Measurements from ENCODE around the gene USH2A.

The USH2A gene

DNA sequence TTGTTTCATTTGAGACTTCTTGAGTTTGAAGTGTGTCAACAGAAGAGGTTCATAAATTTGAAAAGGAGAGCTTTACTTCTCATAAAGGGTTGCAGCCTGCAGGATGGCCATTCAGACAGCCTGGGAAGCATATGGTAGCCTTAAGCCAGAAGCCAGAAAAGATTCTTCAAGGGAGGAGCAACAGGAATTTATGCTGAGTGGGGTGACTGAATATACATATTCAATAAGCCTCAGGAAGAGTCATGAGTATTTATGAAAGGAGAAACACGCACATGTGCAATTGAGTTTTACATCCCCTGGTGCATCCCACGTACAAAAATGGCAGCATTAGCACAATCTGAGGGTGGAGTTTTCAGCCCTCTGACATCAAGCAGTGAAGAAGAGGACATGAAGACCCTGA, 565.9 kb downstream of the USH2A start:
- DNase-seq, result no peak

DNA sequence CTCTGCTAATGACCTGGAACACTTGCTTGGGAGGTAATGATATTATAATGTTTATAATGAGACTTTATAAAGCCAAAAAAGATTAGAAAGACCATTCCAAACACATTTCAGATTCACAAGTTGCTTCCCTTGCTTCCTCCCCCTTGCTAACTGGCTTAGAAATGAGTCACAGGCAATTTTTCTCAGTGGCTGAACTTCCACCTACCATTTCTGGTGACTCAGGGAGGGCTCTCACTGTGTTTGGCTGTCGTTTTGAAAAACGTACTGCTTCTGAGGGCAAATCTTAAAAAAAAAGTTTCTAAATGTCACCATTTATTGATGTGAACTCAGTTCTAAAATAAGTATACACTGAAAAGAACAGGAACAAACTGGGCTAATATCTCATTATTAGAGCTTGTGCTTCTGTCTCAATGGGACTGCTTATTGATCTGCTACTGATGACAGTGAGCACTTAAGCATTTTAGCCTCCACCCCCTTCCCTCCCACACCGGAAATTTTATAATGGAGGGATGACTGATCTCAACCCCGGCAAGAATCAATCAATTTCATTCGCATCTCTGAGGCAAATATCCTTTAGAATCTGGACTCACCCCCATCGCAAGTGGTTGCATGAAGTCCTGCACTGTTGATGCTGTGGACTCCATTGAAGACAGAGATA, 577.9 kb downstream of the USH2A start:
- no peak for DNase-seq

DNA sequence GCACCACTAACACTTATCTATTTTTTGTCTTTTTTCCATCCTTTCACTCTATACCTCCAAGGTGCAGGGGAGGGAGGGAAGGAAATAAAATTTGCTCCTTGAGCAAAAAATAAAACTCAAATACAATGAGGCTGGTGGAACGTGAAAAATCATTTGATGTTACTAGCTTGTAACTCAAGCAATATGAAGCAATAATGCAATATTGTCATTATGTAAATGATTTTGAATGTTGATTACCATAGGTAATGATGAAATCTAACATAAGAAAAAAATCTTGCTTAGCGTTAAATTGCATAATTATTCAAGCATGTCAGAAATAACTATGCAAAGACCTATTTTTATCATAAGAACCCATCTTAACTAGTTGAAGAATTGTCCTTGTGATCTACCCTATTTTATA, 578.5 kb downstream of the USH2A start:
- no peak for DNase-seq

DNA sequence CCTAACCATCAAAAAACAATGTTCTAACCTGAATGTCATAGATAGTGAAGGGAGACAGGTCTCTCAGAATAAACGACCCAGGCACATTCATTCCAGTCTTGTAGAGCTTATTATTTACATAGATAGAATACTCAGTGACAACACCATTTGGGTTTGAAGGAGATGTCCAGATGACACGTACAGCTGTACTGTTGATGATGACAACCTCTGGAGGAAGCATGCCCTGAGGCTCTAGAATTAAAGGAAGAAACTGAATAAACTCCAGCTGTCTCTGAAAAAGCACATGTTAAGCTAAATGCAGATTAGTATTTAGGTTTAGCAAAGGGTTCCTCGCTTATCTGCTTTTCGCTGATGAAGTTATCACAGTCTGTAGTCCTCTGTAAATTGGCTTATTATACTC, 579.0 kb downstream of the USH2A start:
- no peak for DNase-seq

DNA sequence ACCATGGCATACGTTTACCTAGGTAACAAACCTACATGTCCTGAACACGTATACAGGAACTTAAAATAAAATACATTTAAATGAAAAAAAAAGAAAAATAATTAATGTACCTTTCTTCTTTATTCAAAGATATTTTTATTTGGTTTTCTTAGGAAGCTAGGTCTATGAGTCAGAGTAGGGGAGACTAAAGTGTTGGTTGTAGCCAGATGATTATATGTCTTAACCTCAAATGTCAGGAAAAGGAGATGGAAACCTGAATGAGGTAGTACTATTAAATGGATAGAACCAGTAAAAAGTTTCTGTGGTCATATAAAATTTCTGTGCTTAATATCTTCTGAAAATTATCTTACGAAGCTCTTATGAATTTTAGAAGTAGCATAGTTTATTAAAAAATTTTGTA, 580.3 kb downstream of the USH2A start:
- DNase-seq, result no peak

- no peak for DNase-seq
Measured at GRCh38 chr1:215835951-215836350, 587.3 kb downstream of the USH2A start.

- DNase-seq, result no peak
Measured at GRCh38 chr1:215833941-215834729, 589.1 kb downstream of the USH2A start.

- DNase-seq, result no peak
Measured at GRCh38 chr1:215830226-215830810, 592.9 kb downstream of the USH2A start.

- DNase-seq, result no peak
Measured at GRCh38 chr1:215825056-215825455, 598.2 kb downstream of the USH2A start.

- no peak for DNase-seq
Measured at GRCh38 chr1:215824245-215824644, 599.0 kb downstream of the USH2A start.

DNA sequence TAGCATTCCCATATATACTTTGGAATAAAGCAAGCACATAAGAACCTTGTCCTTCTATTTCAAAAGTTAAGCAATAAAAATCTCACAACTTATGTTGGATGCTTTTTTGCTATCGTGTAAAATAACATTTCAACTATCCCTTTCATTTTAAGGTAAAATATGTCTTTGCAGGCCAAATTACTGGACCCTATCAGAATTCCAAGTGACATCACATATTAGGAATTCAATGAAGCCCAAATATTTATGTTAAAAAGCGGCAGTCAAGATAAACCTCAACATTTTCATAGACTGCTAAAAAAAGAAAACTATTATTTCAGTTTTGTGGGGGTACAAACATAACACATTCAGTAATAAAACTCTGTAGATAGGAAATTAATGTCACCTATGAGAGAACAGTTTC, 604.1 kb downstream of the USH2A start:
- no peak for DNase-seq

- DNase-seq, result no peak
Measured at GRCh38 chr1:215807911-215808436, 615.3 kb downstream of the USH2A start.

- DNase-seq, result no peak
Measured at GRCh38 chr1:215807218-215807617, 616.0 kb downstream of the USH2A start.

DNA sequence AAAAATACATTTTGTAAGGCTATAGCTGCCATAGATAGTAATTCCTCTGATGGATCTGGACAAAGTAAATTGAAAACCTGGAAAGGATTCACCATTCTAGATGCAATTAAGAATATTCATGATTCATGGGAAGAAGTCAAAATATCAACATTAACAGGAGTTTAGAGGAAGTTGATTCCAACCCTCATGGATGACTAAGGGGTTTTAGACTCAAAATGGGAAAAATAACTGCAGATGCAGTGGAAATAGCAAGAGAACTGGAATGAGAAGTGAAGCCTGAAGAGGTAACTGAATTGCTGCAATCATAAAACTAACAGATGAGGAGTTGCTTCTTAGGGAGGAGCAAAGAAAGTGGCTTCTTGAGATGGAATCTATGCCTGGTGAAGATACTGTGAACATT, 625.4 kb downstream of the USH2A start:
- DNase-seq, result no peak

DNA sequence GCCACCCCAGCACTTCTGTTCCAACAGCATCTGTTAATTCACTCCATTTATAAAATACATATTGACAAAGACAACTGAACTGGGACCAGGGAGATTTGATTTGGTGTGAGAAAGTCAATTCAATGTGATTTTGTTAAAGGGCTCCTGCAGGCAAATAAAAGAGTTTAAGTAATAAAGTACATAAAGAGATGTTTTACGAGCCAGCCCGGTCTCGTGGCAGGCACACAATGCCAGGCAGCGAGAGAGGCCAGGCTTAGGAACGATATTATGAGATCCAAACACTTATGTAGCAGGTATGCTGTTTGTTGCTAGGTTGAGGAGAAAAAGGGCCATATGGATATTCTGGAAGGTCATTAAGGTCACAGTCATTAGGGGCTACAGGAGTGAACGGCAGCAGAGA, 629.1 kb downstream of the USH2A start:
- DNase-seq, result no peak

DNA sequence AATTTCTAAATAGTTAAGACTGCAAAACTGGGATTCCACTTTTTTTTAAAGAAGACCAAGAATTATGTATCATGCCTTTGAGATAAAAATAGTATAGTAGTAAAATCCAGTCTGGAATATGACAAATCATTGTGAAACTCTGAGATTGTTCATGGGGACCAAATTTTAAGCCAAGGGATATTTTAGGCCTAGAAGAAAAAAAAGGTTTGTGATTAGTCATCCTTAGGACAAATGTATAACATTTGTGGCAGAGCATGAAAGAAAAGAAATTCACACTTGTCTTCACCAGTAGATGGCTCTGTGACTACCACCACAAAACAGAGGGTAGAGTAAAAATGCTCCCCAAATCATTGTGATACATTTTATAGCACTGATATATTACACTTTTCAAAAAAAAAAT, 630.1 kb downstream of the USH2A start:
- DNase-seq, result no peak

- no peak for DNase-seq
Measured at GRCh38 chr1:215792446-215792845, 630.8 kb downstream of the USH2A start.

GRCh38 chr1:215789981-215790380, 633.3 kb downstream of the USH2A start:
- DNase-seq, result no peak

DNA sequence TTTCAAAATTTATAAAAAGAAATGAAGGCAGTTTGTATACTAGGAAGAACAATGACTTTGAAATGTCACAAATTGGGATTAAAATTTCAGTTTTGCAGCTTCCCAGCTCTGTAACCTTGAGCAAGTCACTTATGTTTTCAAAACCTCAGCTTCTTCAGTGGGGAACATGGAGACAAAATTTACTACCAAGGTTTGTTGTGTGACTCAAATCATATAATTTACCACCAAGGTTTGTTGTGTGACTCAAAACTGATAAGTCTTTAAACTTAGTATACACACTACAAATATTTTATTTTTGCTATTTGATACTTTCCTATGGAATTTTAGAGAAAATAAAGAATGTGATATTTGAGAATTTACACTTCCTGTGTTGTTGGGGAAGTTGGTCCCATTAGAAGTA, 636.3 kb downstream of the USH2A start:
- no peak for DNase-seq

- DNase-seq, result no peak
Measured at GRCh38 chr1:215780641-215781040, 642.6 kb downstream of the USH2A start.

DNA sequence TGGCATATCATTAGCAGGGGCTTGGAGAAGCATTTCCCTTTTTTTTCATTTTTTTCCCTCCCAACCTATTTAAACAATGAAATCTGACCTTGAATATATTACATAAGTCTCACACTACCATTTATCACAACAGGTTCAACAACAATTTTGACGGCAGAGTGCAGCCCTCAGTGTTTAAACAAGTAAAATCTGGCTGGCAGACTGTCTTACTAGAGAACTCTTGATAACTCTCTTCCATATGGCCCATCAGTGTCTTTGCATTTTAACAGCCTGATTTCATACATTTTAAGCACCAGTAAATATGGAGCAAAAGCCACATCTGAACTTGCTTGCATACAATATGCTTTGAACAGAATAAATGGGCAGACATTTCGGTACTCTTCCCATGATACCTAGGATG, 643.1 kb downstream of the USH2A start:
- DNase-seq, result no peak

DNA sequence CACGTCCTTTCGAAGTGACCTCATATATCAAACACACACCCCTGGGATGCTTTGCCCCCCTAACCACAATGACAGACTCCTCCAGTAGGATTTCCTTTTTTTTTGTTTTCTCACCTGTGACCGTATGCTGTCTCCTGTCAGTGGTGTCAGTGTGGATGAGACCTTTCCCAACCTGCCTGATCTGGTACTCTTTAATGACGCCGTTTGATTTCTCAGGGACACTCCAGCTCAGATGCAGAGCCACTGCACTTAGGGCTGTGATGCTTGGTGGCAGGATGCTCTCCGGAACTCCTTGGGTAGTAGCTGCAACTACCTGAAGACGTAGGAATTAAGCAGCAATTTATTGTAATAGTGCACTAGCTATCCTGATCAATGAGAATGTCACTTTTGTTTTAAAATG, 643.5 kb downstream of the USH2A start:
- no peak for DNase-seq

- no peak for DNase-seq
Measured at GRCh38 chr1:215777370-215777925, 645.8 kb downstream of the USH2A start.

DNA sequence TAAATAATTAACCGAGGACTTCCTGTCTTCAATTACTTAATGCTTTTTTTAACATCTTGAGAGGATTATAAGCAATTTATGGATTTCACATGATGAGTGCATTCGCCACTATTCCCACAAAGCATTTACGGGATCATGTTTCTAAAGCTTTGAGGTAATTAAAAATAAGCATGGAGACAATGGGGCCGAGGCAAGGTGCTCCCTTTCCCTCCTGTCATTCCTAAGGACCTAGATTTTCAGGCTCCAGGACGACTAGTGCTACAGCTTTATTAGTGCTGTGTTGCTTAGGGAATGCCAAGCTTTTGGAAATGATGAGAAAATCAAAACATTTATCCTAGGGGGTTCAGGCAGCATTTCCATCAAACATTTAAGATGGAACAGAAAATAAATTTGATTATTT, 646.9 kb downstream of the USH2A start:
- no peak for DNase-seq

Measured in activated CD8-positive, alpha-beta memory T cell treated with anti-CD3 and anti-CD28 coated beads, Interleukin-2, amount 50 U/mL, for 4 hours (primary cell).